MG63 (cell line): Measurements from ENCODE around the gene CA11. TPM values are rescaled to one million over a fixed set of nuclear protein-coding genes. Genes with fewer than 3 reads are reported as not detected.
A peak's percentile ranks its signal among the peaks of the same experiment; 100 is the strongest.
"Not testable (repeated sequence)": the region's sequence is repeated elsewhere in the genome, so short reads cannot be mapped to it uniquely, and the experiment has no call there.

Source experiments
- DNase-seq: peaks from one replicate; pipeline ENCODE4 v3.0.0-alpha.2; 2020
- H3K27me3 ChIP-seq: fragments of 250-450 bp; sonication (Bioruptor Pico); 2 replicates; pipeline ENCODE4 v1.5.1; 2020; ENCODE audit warnings: mild to moderate bottlenecking, moderate library complexity
- H3K36me3 ChIP-seq: fragments of 250-450 bp; sonication (Bioruptor Pico); 2 replicates; pipeline ENCODE4 v1.5.1; 2020; ENCODE audit warnings: mild to moderate bottlenecking, moderate library complexity
- H3K4me3 ChIP-seq: fragments of 250-450 bp; sonication (Bioruptor Pico); 2 replicates; pipeline ENCODE4 v1.5.1; 2020; ENCODE audit warnings: mild to moderate bottlenecking, moderate library complexity
- H3K9me3 ChIP-seq: fragments of 250-450 bp; sonication (Bioruptor Pico); 2 replicates; pipeline ENCODE4 v1.5.1; 2020; ENCODE audit warnings: mild to moderate bottlenecking, moderate library complexity
- total RNA-seq: library from RNA; depleted of rRNA; stranded (reverse); fragments of >200 nt; shearing (Covaris generic); gene quantifications from 2 replicates; pipeline ENCODE4 v1.2.3, GENCODE V29; 2014; ENCODE audit warnings: low replicate concordance; rRNA removed

CA11 gene
- total RNA-seq: 1.3 TPM in 1 of 2 replicates, not detected in the other

DNA sequence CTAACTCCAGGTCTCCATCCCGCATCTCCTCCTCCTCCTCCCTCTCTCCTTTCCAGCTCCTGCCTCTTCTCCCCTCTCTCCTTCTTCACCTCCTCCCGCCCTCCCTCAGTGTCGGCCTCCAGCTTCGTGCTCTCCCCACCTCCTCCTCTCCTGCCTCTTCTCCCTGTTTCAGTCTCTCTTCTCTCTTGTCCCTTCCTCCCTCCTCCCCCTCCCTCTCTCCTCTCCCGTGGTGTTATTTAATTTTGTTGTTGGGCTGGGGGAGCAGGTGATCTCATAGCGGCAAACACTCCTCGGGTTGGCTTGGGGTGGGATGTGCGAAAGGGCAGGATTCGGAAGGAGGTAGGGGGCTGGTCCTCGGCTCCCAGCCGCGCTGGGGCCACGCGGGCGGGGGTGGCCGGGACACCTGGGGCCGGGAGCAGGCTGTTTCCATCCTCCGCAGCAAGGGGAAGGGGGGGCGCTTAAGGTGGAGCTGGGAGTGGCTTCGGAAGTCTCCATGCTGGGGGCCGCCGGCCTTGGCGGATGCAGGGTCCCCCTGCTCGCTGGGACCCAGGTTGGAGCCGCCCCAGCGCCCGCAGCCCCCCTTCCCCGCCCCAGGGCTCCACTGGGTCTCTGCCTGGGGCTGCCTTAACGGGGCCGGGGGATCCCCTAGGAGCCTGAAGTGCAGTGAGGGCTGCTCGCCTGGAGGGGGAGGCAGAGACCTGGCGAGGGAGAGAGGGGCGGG, at the start of gene CA11:
Gene CA11 (minus strand): TSS at position 187 of the 721 bp plus-strand sequence. CDS start 555 bp downstream, outside the sequence.
- peak within 1 kb of the TSS; percentile 41 for H3K4me3 ChIP-seq
- peaks cover 8% of the 10 kb centered on the region for H3K27me3 ChIP-seq
- DNase-seq: peak; percentile 88
- H3K36me3 ChIP-seq: no peaks in the 10 kb centered on the region
- H3K9me3 ChIP-seq: no peaks in the 10 kb centered on the region

GRCh38 chr19:48693629-48694028, 47.6 kb upstream of the CA11 start:
- not testable (repeated sequence) for H3K27me3 ChIP-seq, H3K36me3 ChIP-seq, DNase-seq, H3K4me3 ChIP-seq, H3K9me3 ChIP-seq

DNA sequence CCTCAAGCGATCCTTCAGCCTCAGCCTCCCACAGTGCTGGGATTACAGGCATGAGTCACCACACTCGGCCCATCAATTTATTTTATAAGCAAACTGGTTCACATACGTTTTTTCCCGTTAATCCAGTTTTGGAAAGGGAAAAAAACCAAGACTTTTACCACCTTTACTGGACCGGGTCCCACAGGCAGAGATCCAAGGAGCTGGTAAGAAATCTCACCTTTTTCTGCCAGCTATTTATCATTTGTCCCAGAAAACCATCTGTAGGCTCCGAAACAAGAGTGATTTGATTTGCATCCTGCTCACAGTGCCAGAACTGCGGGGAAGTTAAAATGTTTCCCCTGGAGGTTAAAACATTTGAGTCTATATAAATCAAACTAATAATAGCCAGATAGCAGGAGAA, 43.5 kb upstream of the CA11 start:
- Histone ChIP-seq H3K36me3 (no peaks in the 10 kb centered on the region), H3K27me3 (no peaks in the 10 kb centered on the region), H3K4me3 (no peak overlapping the region), H3K9me3 (no peaks in the 10 kb centered on the region)
- no peak for DNase-seq

DNA sequence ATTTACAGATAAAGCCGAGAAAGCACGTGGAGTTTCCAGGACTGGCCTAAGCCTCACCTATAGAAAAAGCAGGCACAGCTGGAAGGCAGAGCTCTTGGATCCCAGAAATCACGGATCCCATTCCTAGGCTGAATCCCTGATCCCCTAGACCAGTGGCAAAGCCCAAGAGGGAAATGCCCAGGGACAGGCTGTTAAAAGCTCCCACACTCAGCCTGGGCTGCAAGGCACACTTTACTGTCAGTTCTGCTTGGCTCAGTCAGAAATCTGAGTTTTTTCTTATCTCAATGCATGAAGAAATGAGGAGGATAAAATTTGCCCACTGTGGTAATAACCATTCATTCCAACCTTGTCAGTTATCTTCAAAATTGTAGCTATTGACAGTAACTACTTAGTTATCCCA, 41.8 kb upstream of the CA11 start:
- Histone ChIP-seq H3K36me3 (no peaks in the 10 kb centered on the region), H3K27me3 (no peaks in the 10 kb centered on the region), H3K4me3 (no peak overlapping the region), H3K9me3 (no peaks in the 10 kb centered on the region)
- DNase-seq: no peak

- not testable (repeated sequence) for H3K27me3 ChIP-seq, DNase-seq, H3K4me3 ChIP-seq, H3K36me3 ChIP-seq, H3K9me3 ChIP-seq
Measured at GRCh38 chr19:48686637-48687036, 40.6 kb upstream of the CA11 start.

DNA sequence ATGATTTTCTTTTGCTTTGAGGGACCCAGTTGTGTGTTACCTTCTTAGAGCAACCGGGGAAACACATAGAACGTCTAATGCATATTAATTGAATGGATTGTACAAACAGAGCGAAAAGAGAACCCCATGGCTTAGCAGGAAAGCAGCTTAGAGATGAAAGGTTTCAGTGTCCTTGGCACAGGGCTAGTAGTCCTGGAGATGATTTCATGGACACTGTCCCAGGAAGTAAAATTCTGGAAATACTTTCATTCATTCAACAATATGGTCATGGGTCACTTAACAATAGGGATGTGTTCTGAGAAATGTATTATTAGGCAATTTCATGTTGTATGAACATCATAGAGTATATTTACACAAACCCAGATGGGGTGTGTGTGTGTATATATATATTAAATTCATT, 40.1 kb upstream of the CA11 start:
- Histone ChIP-seq H3K36me3 (no peaks in the 10 kb centered on the region), H3K9me3 (no peaks in the 10 kb centered on the region), H3K27me3 (no peaks in the 10 kb centered on the region), H3K4me3 (no peak overlapping the region)
- no peak for DNase-seq

DNA sequence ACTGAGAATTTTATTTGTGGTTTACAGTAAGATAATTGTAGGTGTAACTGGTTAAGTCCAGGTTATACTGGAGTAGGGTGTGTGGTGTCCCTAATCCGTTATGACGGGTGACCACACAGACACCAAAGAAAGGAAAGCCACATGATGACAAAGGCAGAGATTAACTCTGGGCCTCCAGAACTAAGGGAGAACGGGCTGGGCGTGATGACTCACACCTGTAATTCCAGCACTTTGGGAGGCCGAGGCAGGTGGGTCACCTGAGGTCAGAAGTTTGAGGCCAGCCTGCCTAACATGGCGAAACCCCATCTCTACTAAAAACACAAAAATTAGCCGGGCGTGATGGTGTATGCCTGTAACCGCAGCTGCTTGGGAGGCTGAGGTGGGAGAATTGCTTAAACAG, 39.6 kb upstream of the CA11 start:
- Histone ChIP-seq H3K9me3 (no peaks in the 10 kb centered on the region), H3K4me3 (no peak overlapping the region), H3K36me3 (no peaks in the 10 kb centered on the region), H3K27me3 (no peaks in the 10 kb centered on the region)
- DNase-seq: no peak

DNA sequence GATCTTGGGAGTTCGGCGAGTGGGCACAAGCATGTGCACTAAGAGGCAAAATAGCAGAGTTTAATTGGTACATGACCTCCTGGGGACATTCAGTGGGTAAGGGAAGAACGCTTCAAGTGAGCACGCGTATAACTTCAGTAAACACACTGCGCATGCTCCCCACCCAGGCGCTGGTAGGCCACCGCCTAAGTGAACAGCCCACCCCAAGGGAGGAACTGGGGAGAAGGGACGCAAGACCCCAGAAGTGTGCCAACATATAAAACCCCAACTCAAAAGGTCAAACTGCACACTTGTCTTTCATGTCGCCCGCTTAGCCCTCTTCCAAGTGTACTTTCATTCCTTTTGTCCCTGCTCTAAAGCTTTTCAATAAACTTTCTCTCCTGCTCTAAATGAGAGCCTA, 37.4 kb upstream of the CA11 start:
- Histone ChIP-seq H3K9me3 (no peaks in the 10 kb centered on the region), H3K27me3 (no peaks in the 10 kb centered on the region), H3K36me3 (no peaks in the 10 kb centered on the region), H3K4me3 (no peak overlapping the region)
- no peak for DNase-seq

GRCh38 chr19:48681127-48681470, 35.1 kb upstream of the CA11 start:
- H3K27me3 ChIP-seq: no peaks in the 10 kb centered on the region
- no peaks in the 10 kb centered on the region for H3K9me3 ChIP-seq
- no peaks in the 10 kb centered on the region for H3K36me3 ChIP-seq
- no peak overlapping the region for H3K4me3 ChIP-seq
- DNase-seq: peak; percentile 46

DNA sequence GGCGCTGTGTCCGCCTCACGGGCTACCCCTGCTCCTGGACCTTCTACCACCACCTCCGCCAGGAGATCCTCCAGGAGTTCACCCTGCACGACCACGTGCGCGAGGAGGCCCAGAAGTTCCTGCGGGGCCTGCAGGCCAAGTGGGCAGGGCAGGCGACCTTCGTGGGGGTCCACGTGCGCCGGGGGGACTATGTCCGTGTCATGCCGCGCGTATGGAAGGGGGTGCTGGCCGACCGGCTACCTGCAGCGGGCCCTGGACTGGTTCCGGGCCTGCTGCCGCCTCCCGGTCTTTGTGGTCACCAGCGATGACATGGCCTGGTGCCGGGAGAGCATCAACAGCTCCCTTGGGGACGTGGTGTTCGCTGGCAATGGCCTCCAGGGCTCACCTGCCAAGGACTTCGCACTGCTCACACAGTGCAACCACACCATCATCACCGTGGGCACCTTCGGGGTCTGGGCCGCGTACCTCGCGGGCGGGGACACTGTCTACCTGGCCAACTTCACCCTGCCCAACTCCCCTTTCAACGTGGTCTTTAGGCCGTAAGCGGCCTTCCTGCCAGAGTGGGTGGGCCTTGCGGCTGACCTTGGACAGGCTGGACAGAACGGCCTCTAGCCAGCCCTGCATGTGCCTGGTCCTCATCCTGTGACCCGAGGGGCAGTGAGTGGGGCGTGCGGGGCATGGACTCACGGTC, 34.6 kb upstream of the CA11 start:
- H3K36me3 ChIP-seq: no peaks in the 10 kb centered on the region
- no peaks in the 10 kb centered on the region for H3K9me3 ChIP-seq
- H3K4me3 ChIP-seq: no peak overlapping the region
- H3K27me3 ChIP-seq: no peaks in the 10 kb centered on the region
- DNase-seq: no peak

DNA sequence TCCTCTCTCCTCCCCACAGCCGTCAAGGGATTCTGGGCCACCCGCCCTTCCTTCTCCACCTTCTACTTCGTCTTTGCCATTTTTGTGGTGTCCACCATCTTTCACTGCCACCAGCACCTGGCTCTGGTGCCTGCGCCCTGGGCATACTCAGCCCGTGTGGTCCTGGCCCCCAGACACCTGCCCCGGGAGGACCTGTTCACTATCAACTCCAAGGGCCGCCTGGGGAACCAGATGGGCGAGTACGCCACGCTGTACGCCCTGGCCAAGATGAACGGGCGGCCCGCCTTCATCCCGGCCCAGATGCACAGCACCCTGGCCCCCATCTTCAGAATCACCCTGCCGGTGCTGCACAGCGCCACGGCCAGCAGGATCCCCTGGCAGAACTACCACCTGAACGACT, 34.0 kb upstream of the CA11 start:
- H3K9me3 ChIP-seq, DNase-seq, H3K36me3 ChIP-seq, H3K27me3 ChIP-seq, H3K4me3 ChIP-seq: not testable (repeated sequence)

GRCh38 chr19:48678201-48678600, 32.2 kb upstream of the CA11 start:
- no peaks in the 10 kb centered on the region for H3K9me3 ChIP-seq
- H3K4me3 ChIP-seq: no peak overlapping the region
- no peak for DNase-seq
- no peaks in the 10 kb centered on the region for H3K27me3 ChIP-seq
- H3K36me3 ChIP-seq: no peaks in the 10 kb centered on the region

GRCh38 chr19:48676887-48677286, 30.9 kb upstream of the CA11 start:
- H3K4me3 ChIP-seq: no peak overlapping the region
- H3K27me3 ChIP-seq: no peaks in the 10 kb centered on the region
- no peak for DNase-seq
- H3K9me3 ChIP-seq: no peaks in the 10 kb centered on the region
- H3K36me3 ChIP-seq: no peaks in the 10 kb centered on the region

- H3K9me3 ChIP-seq: no peaks in the 10 kb centered on the region
- no peak overlapping the region for H3K4me3 ChIP-seq
- no peak for DNase-seq
- no peaks in the 10 kb centered on the region for H3K27me3 ChIP-seq
- no peaks in the 10 kb centered on the region for H3K36me3 ChIP-seq
Measured at GRCh38 chr19:48676487-48676886, 30.5 kb upstream of the CA11 start.

DNA sequence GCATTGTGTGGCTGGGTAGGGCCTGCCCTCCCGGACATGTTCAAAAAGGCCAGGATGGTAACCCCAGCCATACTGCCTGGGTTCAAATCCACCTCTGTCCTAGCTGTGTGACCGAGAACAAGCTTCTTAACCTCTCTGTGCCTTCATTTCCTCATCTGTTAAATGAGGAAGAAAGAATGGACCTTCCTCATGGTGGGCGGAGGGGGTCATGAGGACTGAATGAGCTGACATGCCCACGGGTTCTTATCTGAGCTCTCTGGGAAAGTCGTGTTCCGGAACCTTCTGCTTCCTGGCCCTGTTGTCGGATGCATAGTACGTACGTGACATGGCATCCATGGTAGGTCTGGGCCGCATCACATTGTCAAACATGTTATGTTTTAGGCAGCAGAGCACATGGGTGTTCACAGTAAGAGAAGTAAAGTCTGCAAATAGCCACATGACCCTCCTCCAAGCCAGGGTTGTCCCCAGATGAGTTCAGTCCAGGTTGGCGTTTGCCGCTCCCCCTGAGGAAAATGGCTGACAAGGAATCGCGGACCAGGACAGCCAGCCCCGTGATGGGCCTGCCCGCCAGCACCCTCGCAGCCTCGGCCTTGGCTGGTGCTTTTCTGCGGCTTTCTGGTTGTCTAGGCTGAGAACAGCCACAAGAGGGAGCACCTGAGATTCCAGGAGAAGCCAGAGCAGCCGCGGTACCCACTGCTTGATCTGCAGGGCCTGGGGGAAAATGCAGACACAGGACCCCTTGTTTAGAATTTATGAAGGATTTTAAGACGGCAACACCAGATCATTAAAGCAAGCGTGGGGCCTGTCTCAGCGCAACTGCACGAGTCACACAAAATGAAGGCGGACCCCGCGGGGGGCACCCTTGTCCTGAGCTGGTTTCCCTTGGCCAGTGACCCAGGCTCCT, 29.2 kb upstream of the CA11 start:
- Histone ChIP-seq H3K4me3 (no peak overlapping the region), H3K9me3 (no peaks in the 10 kb centered on the region), H3K36me3 (no peaks in the 10 kb centered on the region), H3K27me3 (no peaks in the 10 kb centered on the region)
- peak; percentile 80 for DNase-seq

GRCh38 chr19:48674216-48674809, 28.3 kb upstream of the CA11 start:
- Histone ChIP-seq H3K4me3 (no peak overlapping the region), H3K27me3 (no peaks in the 10 kb centered on the region)
- DNase-seq: no peak

More at GRCh38 chr19:48674216-48674809, 28.3 kb upstream of the CA11 start:
- no peaks in the 10 kb centered on the region for H3K36me3 ChIP-seq
- no peaks in the 10 kb centered on the region for H3K9me3 ChIP-seq
